Fibroblast of lung (primary cell): Measurements from ENCODE around the gene RUBCN.

ENCODE experiments used
- CTCF ChIP-seq, 2 donors: IDR thresholded peaks in 1 of 2; conservative IDR thresholded peaks in 1 of 2; 1 replicate in 1 of 2; 2 replicates in 1 of 2; pipeline ENCODE4 v1.5.1; 2011 to 2012; ENCODE audit warnings: low read length in 2 of 2, control low read depth in 1 of 2, inconsistent platforms in 1 of 2, low read depth in 1 of 2, mild to moderate bottlenecking in 1 of 2
- EZH2 ChIP-seq: IDR thresholded peaks from 2 replicates; pipeline ENCODE4 v1.5.1; 2012; ENCODE audit warnings: low read length, control low read depth, mild to moderate bottlenecking; ENCODE audit errors: missing control alignments

GRCh38 chr3:197675951-197676350, 60.8 kb downstream of the RUBCN start:
- TF ChIP-seq CTCF (conservative IDR thresholded peaks at IDR 0.05 in 1 of 2, IDR thresholded peaks at IDR 0.05 in 1 of 2; ENCODE audit: low read depth in 1 of 2, low read length in 2 of 2) (no peak), EZH2 (no peak)
